Measurements from ENCODE around the gene NFIX. TPM values are rescaled to one million over a fixed set of nuclear protein-coding genes. Genes with fewer than 3 reads are reported as not detected.
A peak's percentile ranks its signal among the peaks of the same experiment; 100 is the strongest.

NFIX gene
- total and polyA plus RNA-seq, 9 of the 15 experiments (the other 6 are each of a cell fraction or from before 2014, with no cell fraction given): 0.28 to 26.8 (median 5.4) TPM

GRCh38 chr19:13091400-13092157 is 96.3 kb downstream of the NFIX start (continued):
- no peak for TF ChIP-seq KLF6 (CRISPR knock-in tag; IDR thresholded peaks at IDR 0.05; ENCODE audit: borderline replicate concordance)
- TF ChIP-seq SMAD4 (CRISPR knock-in tag; conservative IDR thresholded peaks at IDR 0.05): peak; percentile 63; the same call in 1 of the 2 replicates

- H3K4me2 ChIP-seq (ENCODE audit: insufficient read depth, low read length): no peak overlapping the region
- FAIRE-seq (no peak), ATAC-seq (no peak), DNase-seq (ENCODE audit: extremely low read depth in 1 of 4, low spot score in 3 of 4) (no peak)
- no peaks in the 10 kb centered on the region for H4K20me1 ChIP-seq (replicated peaks; ENCODE audit: control insufficient read depth, insufficient read depth, low read length)
- in situ Hi-C loops (cut with MboI): loop anchor here (5.0 kb wide), 1 partner anchor 115 kb away; no protein-coding TSS in a partner anchor
- no peak overlapping the region for H3K4me3 ChIP-seq
- peaks cover 8% of the 10 kb centered on the region; the same call in 1 of the 3 replicates for H3K36me3 ChIP-seq (ENCODE audit: control insufficient read depth, insufficient read depth, low read length)
- intact Hi-C loops (cut with micrococcal nuclease): loop anchor here (5.0 kb wide), 1 partner anchor 60 kb away; no protein-coding TSS in a partner anchor
- no peaks in the 10 kb centered on the region for H3K9me3 ChIP-seq (replicated peaks; ENCODE audit: control insufficient read depth, insufficient read depth, low read depth, low read length)
- WGBS (ENCODE audit: insufficient coverage, low coverage, missing lambda C conversion rate): 79% methylated on average over 2 of the region's 2 CpGs
- ChIA-PET CTCF (ENCODE audit: low intra/inter-chr PET ratio) (interaction anchor here (0.6 to 4.7 kb wide), 3 partner anchors 24 to 127 kb away, joined by 3 to 59 read pairs (median 46); no protein-coding TSS in a partner anchor), POLR2A (interaction anchor here (0.6 to 0.8 kb wide), 2 partner anchors 98 to 116 kb away, joined by 3 to 5 read pairs; no protein-coding TSS in a partner anchor)
- BruUV-seq (replicated peaks): no TSS peak
- H2AFZ ChIP-seq (ENCODE audit: low read depth, low read length): no peak overlapping the region
- H3K9me1 ChIP-seq (ENCODE audit: control insufficient read depth, insufficient read depth, low read length): no peaks in the 10 kb centered on the region
- H3K27ac ChIP-seq (ENCODE audit: extremely low read depth, low read depth, low read length): no peak overlapping the region
- no peak overlapping the region for H3K9ac ChIP-seq (ENCODE audit: insufficient read depth in 1 of 2, low read depth in 2 of 2, low read length in 2 of 2)
- H3K79me2 ChIP-seq (ENCODE audit: control insufficient read depth, insufficient read depth, low read length): peaks cover 5% of the 10 kb centered on the region; the same call in 1 of the 3 replicates
- H3K4me1 ChIP-seq (replicated peaks in 1 of 2; ENCODE audit: control insufficient read depth in 2 of 2, insufficient read depth in 2 of 2, low read length in 2 of 2): peaks cover 32 to 77% of the 10 kb centered on the region in 2 experiments
- TF ChIP-seq ZFX (CRISPR knock-in tag; IDR thresholded peaks at IDR 0.05) (0 out of 2 replicates have a peak, but pooled peaks have one; percentile 5), HIVEP1 (CRISPR knock-in tag; IDR thresholded peaks at IDR 0.05) (no peak), CTCF (IDR thresholded peaks at IDR 0.05 in 2 of 3, conservative IDR thresholded peaks at IDR 0.05 in 1 of 3; ENCODE audit: insufficient read depth in 2 of 3, low read depth in 1 of 3, low read length in 3 of 3) (peak in 2 of 3 experiments; percentile 10; a peak in 1 of 6 replicates), RAD21 (CRISPR knock-in tag; conservative IDR thresholded peaks at IDR 0.05 in 1 of 2, IDR thresholded peaks at IDR 0.05 in 1 of 2) (0 out of 4 replicates have a peak, but pooled peaks of 1 of the 2 experiments have one; percentile 12)
- no peaks in the 10 kb centered on the region for H3K27me3 ChIP-seq (ENCODE audit: control insufficient read depth in 2 of 2, insufficient read depth in 2 of 2, low read length in 2 of 2)
These were observed 96.9 kb downstream of the NFIX start for GRCh38 chr19:13092158-13092543.
